Stimulated activated naive CD8-positive, alpha-beta T cell treated with anti-CD3 and anti-CD28 coated beads, Interleukin-15, amount 100 ng/mL, for 72 hours (primary cell): ENCODE results near the gene TMEM185A.
"Not testable (repeated sequence)": the region's sequence is repeated elsewhere in the genome, so short reads cannot be mapped to it uniquely, and the experiment has no call there.

Experiments used
- ATAC-seq: fragments of 150-1000 bp; cut with Tn5 transposase; 2 replicates; pipeline ENCODE4 v1.10.0; 2021; ENCODE audit warnings: mild to moderate bottlenecking, moderate library complexity
- DNase-seq, 2 donors: peaks; one replicate each; pipeline ENCODE4 v3.0.0; 2021 to 2022
- H3K27ac Mint-ChIP-seq, 2 donors: one replicate each; pipeline ENCODE4 v1.8.0; 2022; ENCODE audit warnings: mild to moderate bottlenecking in 2 of 2, mixed read lengths in 2 of 2, moderate library complexity in 2 of 2
- H3K27me3 Mint-ChIP-seq: one replicate; pipeline ENCODE4 v1.8.0; 2022; ENCODE audit warnings: mixed read lengths
- H3K4me1 Mint-ChIP-seq: one replicate; pipeline ENCODE4 v1.8.0; 2022; ENCODE audit warnings: mild to moderate bottlenecking, mixed read lengths
- H3K4me3 Mint-ChIP-seq, 2 donors: one replicate each; pipeline ENCODE4 v1.8.0; 2022; ENCODE audit warnings: mild to moderate bottlenecking in 2 of 2, mixed read lengths in 2 of 2, moderate library complexity in 1 of 2
- H3K9me3 Mint-ChIP-seq, 2 donors: one replicate each; pipeline ENCODE4 v1.8.0; 2022; ENCODE audit warnings: mixed read lengths in 2 of 2

The TMEM185A gene

GRCh38 chrX:149631234-149632165 is at the start of gene TMEM185A:
Gene TMEM185A, minus strand, starts transcription at chrX:149631792. Its CDS starts 212 bp downstream, at chrX:149631580.
- Mint-ChIP-seq H3K4me3 (peak within 1 kb of the TSS; percentile 91 to 94), H3K4me1 (peaks cover 43% of the 10 kb centered on the region), H3K27ac (peak within 1 kb of the TSS; percentile 81 to 85), H3K9me3 (no peaks in the 10 kb centered on the region), H3K27me3 (no peaks in the 10 kb centered on the region)
- ATAC-seq = peak; percentile 88
- DNase-seq = peak; percentile 72 to 77

GRCh38 chrX:149681182-149681581 is 49.6 kb upstream of the TMEM185A start:
- ATAC-seq (no peak), DNase-seq (no peak)
- Mint-ChIP-seq H3K4me1 (no peaks in the 10 kb centered on the region), H3K27ac (no peak overlapping the region), H3K27me3 (peaks cover 6% of the 10 kb centered on the region), H3K9me3 (no peaks in the 10 kb centered on the region), H3K4me3 (no peak overlapping the region)

DNA sequence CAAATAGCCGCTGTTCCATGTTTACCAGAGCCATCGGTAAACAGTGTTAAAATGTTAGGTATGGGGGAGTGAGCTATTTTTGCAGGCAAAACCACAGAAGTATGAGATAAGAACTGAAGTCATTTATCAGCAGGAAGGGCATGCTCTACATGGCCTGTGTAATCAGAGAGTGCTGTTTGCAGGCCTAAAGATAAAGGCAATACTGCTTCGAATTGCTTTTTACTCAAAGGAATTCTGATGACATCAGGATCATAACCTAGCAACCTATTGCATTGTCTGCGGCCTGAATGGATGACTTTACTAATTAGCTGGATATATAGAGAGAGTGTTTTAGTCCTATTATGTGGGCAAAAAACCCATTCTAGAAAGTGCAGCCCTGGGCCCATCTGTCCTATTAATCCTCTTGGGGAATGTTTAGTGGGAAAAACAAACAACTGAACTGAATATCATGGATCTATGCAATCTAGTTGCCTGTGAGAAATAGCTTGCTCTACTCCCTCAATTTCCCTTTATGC is 47.6 kb upstream of the TMEM185A start:
- not testable (repeated sequence) for ATAC-seq, H3K4me3 Mint-ChIP-seq, H3K4me1 Mint-ChIP-seq, DNase-seq, H3K27ac Mint-ChIP-seq, H3K27me3 Mint-ChIP-seq, H3K9me3 Mint-ChIP-seq

- not testable (repeated sequence) for H3K4me1 Mint-ChIP-seq, H3K27ac Mint-ChIP-seq
Observed at GRCh38 chrX:149675554-149675953, 44.0 kb upstream of the TMEM185A start.

DNA sequence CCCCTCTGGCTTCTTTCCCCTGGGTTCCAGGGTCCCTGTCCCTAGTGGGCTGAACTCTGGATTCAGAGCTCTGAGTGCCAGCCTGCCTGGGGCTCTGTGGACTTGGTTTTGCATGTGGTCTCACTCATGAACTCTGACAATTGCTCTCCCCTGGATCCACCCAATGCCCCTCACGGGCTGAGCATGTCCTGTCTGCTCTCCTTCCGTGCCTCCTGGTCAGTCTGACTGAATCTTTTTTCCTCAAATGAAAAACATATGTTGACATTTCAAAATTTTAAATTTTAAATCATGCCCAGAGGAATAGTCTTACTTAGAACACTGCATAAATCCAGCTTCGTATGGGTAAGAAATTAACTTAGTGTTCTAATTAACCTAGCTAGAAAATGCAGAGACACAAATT is 43.5 kb upstream of the TMEM185A start:
- H3K9me3 Mint-ChIP-seq, H3K27me3 Mint-ChIP-seq, ATAC-seq, DNase-seq, H3K4me3 Mint-ChIP-seq, H3K27ac Mint-ChIP-seq, H3K4me1 Mint-ChIP-seq: not testable (repeated sequence)

More at GRCh38 chrX:149675554-149675953, 44.0 kb upstream of the TMEM185A start:
- H3K9me3 Mint-ChIP-seq, H3K27me3 Mint-ChIP-seq, DNase-seq, ATAC-seq, H3K4me3 Mint-ChIP-seq: not testable (repeated sequence)

GRCh38 chrX:149660613-149661012 is 29.0 kb upstream of the TMEM185A start:
- H3K4me1 Mint-ChIP-seq, H3K4me3 Mint-ChIP-seq, H3K27me3 Mint-ChIP-seq, H3K9me3 Mint-ChIP-seq, DNase-seq, H3K27ac Mint-ChIP-seq: not testable (repeated sequence)
- peak; percentile 35 for ATAC-seq

- H3K27ac Mint-ChIP-seq, DNase-seq, H3K4me3 Mint-ChIP-seq, H3K27me3 Mint-ChIP-seq, H3K9me3 Mint-ChIP-seq, H3K4me1 Mint-ChIP-seq: not testable (repeated sequence)
- ATAC-seq = peak; percentile 58
Observed at GRCh38 chrX:149656260-149656884, 24.8 kb upstream of the TMEM185A start.

- Mint-ChIP-seq H3K4me3 (no peak overlapping the region), H3K27ac (peak overlapping the region in 1 of 2 donors; percentile 27)
Observed at GRCh38 chrX:149652232-149652981, 20.8 kb upstream of the TMEM185A start.

GRCh38 chrX:149650162-149650561 is 18.6 kb upstream of the TMEM185A start:
- H3K4me1 Mint-ChIP-seq = peaks cover 6% of the 10 kb centered on the region
- H3K27me3 Mint-ChIP-seq = no peaks in the 10 kb centered on the region
- H3K27ac Mint-ChIP-seq = no peak overlapping the region
- no peak for DNase-seq
- no peak for ATAC-seq
- no peak overlapping the region for H3K4me3 Mint-ChIP-seq
- H3K9me3 Mint-ChIP-seq = no peaks in the 10 kb centered on the region

More at GRCh38 chrX:149652232-149652981, 20.8 kb upstream of the TMEM185A start:
- Mint-ChIP-seq H3K4me1 (peaks cover 6% of the 10 kb centered on the region), H3K27me3 (no peaks in the 10 kb centered on the region), H3K9me3 (no peaks in the 10 kb centered on the region)
- DNase-seq = no peak
- no peak for ATAC-seq

DNA sequence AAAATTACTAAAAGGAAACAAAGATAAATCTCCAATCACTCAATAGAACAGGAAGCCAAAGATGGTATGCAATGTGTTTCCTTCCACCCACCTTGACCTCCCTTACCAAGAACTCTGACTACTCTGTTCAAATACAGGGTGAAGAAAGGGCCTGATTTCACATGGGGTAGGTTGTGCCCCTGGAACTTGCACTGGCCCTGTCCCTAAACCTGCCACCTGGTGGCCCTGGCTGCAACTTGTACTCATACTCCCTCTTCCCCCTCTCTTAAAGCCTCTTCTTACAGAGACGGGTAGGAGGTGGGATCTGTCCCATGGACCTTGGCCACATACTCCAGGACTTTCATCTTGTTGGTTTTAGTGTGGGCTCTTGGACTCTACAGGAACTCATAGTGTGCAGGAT is 17.3 kb upstream of the TMEM185A start:
- Mint-ChIP-seq H3K27ac (no peak overlapping the region), H3K9me3 (no peaks in the 10 kb centered on the region), H3K4me3 (no peak overlapping the region), H3K4me1 (peaks cover 6% of the 10 kb centered on the region), H3K27me3 (no peaks in the 10 kb centered on the region)
- DNase-seq (peak in 1 of 2 donors; percentile 11), ATAC-seq (peak; percentile 73)

DNA sequence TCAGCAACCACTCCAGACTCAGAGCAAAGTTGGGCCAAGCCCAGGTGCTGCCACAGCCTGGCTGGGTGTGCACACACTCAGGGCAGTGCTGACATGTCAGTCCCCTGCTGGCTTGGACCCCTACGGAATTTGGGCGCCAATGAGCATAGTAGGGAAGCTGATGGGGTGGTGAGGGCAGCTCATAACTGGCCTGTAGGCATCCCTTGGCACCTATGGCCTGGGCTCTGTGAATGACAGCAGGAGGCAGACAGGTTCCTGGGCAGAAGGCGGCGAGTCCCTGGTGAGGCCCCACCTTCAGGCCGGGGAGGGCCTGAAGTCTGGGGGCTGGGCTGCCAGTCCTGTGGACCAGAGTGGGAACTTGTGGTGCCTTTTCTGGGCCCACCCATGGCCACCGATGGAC is 15.9 kb upstream of the TMEM185A start:
- Mint-ChIP-seq H3K4me1 (peaks cover 6% of the 10 kb centered on the region), H3K9me3 (no peaks in the 10 kb centered on the region), H3K27ac (no peak overlapping the region), H3K4me3 (no peak overlapping the region), H3K27me3 (no peaks in the 10 kb centered on the region)
- ATAC-seq = no peak
- DNase-seq = no peak

GRCh38 chrX:149643496-149643895 is 11.9 kb upstream of the TMEM185A start:
- Mint-ChIP-seq H3K27ac (no peak overlapping the region), H3K27me3 (no peaks in the 10 kb centered on the region), H3K4me1 (peaks cover 8% of the 10 kb centered on the region), H3K4me3 (no peak overlapping the region), H3K9me3 (no peaks in the 10 kb centered on the region)
- DNase-seq (no peak), ATAC-seq (no peak)

GRCh38 chrX:149641835-149642234 is 10.2 kb upstream of the TMEM185A start:
- Mint-ChIP-seq H3K27ac (no peak overlapping the region), H3K27me3 (no peaks in the 10 kb centered on the region), H3K4me1 (peaks cover 8% of the 10 kb centered on the region), H3K9me3 (no peaks in the 10 kb centered on the region), H3K4me3 (no peak overlapping the region)
- no peak for DNase-seq
- no peak for ATAC-seq

DNA sequence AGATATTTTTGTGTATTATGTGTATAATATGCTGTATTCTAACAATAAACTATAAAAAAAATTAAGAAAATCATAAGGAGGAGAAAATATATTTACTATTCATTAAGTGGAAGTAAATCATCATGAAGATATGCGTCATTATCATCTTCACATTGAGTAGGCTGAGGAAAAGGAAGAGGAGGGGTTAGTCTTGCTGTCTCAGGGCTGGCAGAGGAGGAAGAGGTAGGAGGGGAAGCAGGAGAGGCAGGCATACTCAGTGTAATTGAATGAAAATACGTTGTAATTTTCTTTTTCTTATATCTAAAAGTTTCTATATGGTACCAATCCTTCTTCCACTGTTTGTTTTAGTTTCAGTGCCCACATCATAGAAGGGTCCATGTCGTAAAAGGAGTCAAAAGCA is 9.8 kb upstream of the TMEM185A start:
- Mint-ChIP-seq H3K27me3 (no peaks in the 10 kb centered on the region), H3K4me1 (peaks cover 8% of the 10 kb centered on the region), H3K4me3 (no peak overlapping the region), H3K9me3 (no peaks in the 10 kb centered on the region), H3K27ac (peak overlapping the region in 1 of 2 donors; percentile 46)
- DNase-seq (no peak), ATAC-seq (no peak)

- Mint-ChIP-seq H3K27ac (no peak overlapping the region), H3K4me3 (no peak overlapping the region)
Observed at GRCh38 chrX:149639568-149639967, 8.0 kb upstream of the TMEM185A start.

More at GRCh38 chrX:149639568-149639967, 8.0 kb upstream of the TMEM185A start:
- ATAC-seq = no peak
- DNase-seq = no peak
- H3K9me3 Mint-ChIP-seq = no peaks in the 10 kb centered on the region
- peaks cover 8% of the 10 kb centered on the region for H3K4me1 Mint-ChIP-seq
- H3K27me3 Mint-ChIP-seq = no peaks in the 10 kb centered on the region
